Stimulated activated CD8-positive, alpha-beta memory T cell treated with anti-CD3 and anti-CD28 coated beads, Interleukin-7, amount 100 ng/mL, for 48 hours (primary cell): ENCODE measurements around the gene MPRIP.

Experiments used
- DNase-seq, 2 donors: peaks; one replicate each; pipeline ENCODE4 v3.0.0-alpha.2; 2020; ENCODE audit warnings: low read depth in 1 of 2; ENCODE audit errors: extremely low read depth in 1 of 2

The MPRIP gene

DNA sequence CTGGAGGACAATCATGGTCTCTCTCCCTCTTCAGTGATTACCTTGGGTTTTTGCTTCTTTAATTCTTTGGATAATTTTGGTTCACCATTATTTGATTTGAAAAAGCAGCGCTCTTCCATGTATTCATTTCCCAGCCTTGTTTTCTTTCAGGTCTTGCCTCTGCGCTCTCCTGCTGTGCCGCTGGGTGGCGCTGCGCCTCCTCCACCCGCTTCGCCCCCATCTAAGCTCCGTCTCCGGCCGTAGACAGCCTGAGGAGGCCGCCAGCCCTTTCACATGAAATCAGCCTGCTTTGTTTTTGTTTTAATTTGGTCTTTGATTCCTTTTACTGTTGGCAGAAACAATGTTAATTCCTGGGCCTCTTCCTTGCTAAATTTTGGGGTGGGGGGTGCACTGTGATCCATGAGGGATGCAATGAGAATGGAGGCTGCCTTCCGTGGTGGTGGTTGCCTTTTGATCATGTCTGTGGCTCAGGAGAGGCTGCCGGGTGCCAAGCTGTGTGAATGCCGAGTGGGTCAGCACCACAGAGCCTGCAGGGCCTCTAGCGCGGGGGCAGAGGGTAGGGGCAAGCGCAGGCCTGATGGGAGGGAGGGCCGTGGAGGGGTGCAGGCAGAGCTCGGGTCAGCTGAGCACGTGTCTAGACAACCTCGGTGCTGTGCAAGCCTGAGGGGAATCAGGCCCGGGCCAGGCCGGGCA, 99.7 kb downstream of the MPRIP start:
- DNase-seq = no peak

DNA sequence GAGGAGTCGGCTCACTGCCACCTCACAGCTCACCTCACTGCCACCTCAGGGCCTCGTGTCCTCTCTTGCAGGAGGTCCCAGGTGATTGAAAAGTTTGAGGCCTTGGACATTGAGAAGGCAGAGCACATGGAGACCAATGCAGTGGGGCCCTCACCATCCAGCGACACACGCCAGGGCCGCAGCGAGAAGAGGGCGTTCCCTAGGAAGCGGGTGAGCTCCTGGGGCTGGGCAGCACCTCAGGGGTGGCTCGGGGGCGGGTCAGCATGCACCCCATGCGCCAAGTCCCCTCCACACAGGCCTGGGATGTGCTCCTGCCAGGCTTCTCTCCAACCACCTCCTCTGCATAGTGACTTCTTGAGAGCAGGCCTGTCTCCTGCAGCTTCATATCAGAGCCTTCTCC, 100.3 kb downstream of the MPRIP start:
- DNase-seq = no peak

DNA sequence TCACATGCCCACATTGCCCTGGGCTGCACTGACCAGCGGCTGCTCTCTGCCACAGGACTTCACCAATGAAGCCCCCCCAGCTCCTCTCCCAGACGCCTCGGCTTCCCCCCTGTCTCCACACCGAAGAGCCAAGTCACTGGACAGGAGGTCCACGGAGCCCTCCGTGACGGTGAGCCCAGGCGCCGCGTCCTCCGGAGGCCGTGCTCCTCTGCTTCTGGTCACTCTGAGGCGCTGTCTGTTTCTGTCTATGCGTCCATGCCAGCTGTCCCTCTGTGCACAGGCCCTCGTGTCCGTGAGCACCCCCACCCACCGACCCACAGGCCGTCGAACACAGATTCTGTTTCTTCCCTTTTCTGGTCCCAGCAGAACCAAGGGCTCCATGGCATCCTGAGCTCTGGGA, 101.2 kb downstream of the MPRIP start:
- no peak for DNase-seq

DNA sequence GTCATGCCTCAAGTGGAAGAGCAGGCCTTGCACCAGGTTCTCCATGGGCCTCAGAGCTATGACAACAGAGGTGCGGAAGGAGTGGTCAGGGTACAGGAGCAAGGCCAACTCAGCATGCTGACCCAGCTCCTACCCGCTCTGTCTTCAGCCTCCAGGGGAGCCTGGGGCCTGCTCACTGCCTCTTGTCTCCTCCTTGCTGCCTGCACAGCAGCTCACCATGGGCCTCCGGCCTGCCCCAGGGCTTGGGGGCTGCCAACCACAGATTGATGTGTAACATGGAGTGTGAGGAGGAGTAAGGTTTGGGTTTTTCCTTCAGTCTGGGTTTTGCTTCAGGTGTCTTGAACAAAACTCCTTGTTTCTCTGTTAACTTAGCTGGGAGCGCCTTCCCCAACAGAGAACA, 101.8 kb downstream of the MPRIP start:
- no peak for DNase-seq

DNA sequence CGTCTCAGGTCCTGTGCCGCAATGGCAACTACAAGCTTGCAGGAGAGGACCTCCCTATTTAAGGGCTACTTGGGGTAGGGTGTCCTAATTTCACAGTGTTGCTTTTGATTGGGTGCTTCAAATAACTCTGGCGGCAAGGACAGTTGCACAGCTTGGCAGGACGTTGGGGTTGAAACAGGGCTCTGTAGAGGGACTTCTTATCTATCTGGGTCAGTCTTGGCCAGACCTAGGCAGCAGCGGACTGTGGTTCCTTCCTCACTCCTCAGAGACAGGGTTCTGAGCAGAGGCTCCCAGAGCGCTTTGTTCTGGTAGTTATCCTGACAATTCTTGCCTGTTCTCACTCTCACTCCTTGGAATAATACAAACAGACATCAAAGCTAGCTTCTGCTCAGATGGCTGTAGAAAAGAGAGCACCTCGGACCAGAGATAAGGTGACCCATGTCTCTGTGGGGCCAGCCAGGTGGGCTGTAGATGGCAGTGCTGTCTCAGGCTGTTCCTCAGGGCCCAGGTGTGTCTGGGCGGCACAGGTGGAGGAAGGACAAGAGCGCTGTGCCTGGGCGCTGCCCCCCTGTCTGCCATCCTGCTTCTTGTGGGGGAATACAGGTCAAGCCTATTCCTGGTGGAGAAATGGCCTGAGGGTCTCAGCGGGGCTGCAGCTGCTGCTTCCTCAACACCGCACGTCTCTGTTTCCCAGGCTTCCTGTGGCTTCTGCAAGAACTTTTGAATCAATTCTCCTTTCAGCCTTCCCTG, 102.8 kb downstream of the MPRIP start:
- no peak for DNase-seq

DNA sequence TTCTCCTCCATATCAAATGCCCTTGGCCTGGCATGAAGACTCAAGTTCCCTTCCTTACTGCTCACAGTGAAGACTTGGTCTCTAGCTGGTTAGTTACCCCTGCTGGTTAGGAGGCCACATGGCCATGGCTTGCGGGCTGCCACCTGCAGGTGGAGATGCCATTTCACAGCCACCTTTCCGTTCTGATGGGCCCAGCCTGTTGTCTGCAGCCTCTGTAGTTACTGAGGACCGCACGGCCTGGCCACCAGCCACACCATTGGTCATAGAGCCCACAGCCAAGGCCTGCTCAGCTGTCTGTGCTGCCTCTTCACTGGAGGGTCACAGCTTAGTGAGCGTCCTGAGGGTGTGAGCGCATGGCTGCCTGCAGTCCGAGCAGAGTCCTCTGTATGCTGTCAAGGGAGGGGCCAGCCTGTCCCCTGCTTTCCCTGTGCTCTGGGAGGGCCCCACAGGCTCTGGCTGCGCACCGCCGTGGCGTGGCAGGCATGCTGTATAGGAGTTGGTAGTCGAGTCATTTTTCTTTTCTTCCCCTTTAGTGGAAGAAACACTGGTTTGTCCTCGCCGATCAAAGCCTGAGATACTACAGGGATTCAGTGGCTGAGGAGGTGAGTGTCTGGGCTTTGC, 104.6 kb downstream of the MPRIP start:
- no peak for DNase-seq

DNA sequence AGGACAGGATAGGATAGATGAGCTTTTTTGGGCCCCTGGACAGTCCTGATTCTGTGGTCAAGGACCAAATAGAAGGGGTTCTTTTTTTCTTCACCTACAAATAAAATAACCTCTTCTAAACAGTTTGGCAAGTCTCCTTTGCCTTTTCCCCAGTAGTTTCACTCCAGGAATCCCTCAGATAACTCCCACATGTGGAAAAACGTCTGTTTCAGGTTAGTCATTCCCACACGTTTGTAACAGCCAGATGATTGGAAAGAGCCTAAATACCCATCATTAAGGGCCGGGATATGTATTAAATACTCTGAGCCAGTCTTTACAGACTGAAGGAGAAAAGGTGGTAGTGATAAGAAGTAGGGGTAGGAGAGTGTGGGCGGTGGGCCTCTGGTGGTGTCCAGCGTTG, 105.6 kb downstream of the MPRIP start:
- no peak for DNase-seq

DNA sequence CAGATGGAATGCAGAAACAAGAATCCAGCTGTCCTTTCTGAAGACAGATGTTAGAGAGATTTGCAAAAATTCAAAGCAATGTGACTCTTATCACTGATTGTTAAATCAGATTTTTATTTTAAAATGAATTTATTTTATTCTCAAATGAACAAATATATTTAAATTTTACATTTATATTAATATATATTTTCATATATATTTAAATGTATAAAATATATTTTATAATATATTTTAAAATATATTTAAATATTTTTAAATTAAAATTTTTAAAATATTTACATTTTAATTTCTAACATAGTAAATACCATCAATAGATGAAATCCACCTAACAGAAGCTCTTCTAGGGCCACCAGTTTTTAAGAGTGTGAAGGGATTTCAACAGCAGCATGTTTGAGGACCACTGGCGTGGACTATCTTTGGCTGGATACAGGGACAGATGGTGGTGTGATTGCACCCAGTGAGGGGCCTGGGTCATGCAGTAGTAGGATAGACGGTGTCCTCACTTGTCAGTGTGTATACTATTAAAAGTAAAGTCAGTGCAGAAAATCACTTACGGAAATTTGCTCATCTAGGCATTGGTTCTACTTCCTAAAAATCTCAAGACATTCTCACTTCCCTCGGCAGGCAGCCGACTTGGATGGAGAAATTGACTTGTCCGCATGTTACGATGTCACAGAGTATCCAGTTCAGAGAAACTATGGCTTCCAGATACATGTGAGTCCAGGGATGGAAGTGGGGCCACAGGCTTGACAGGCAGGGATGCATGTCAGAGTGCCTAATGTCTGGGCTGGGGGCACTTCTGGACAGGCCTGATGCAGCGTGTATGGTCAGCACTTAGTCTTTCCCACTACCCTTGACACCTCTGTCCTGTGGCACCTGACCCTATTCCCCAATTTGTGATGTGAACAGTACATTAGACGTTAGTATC, 107.5 kb downstream of the MPRIP start:
- DNase-seq = no peak

DNA sequence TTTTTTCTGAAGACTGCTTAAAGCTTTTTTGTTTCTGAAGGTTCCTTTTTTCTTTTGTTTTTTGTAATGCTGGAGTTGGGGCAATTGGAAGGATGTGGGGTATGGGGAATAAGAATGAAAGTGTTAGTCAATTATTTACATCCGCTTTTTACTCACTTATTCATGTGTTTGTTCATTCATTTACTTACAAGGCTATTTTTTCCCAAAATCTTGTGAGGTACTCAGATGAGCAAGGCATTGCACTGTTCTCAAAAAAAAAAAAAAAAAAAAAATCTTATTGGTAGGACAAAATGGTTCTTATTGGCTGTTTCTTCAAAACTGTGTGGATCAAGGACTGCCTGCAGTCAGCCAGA, 108.2 kb downstream of the MPRIP start:
- DNase-seq = no peak

DNA sequence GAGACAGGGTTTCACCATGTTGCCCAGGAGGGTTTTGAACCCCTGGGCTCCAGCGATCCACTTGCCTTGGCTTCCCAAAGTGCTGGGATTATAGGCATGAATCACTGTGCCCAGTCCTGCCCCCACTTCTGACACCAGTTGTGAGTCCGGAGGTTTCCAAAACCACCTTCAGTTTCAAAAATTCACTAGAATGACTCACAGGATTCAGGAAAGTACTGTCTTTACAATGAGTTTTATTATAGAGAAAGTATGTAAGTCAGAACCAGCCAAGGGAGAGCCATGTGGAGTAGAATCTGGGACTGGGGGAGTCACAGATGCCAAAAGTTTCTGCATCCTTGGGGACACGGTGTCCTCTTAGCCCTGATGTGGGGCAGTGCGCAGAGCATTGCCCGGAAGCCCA, 108.8 kb downstream of the MPRIP start:
- no peak for DNase-seq

DNA sequence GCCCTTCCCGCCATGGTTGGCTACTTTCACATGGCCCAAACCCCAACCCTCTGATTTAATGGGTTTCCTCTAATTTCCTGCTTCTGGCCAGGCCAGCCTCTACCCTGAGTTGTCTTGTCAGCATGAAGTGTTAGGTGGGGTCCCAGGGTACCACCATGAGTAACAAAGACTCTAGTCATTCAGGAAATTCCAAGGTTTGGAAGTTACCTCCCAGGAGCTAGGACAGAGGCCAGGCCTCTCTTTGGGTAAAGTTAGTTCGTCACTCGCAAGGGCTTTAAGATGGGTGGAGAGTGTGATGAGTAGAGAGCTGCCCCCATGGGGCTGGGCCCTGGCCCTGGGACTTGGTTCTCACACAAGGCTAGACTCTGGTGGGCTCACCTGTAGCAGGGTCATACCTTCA, 109.3 kb downstream of the MPRIP start:
- DNase-seq = no peak

DNA sequence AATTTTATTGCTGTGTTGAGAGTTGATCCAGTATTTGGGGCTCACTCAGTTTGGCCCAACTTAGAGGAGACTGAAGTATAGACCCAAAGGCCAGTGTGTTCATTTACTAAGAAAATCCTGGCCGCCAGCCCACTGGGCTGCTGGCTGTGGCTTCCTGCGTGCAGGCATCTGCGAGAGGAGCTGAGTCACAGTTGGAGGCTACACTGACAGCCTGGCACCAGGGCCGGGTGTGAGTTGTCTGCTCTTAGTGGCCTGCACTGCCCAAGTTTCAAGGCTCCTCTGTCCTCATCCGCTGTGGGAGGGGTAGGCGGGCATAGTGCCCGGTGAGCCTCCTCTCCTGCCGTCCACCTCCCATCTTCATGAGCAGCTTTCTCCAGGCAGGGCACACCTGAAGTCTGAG, 109.7 kb downstream of the MPRIP start:
- peak in 1 of 2 donors; percentile 28 for DNase-seq

DNA sequence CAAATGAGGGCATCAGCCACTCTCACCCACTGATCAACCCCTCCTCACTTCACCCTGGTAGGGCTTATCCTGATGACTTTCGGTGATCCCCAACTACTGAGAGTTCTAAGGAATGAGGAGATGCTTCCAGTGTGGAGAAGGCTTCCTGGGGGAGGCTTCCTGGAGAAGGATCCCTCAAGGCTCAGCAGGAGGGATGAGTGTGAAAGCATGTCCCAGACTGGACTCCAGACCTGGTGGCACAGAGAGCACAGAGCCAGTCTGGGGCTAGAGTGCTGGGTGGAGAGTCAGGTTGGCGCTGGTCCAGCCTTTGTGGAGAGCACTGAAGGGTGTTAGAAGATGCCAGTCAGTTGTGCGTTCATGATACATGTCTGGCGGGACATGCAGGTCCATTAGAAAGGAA, 110.1 kb downstream of the MPRIP start:
- DNase-seq = no peak

DNA sequence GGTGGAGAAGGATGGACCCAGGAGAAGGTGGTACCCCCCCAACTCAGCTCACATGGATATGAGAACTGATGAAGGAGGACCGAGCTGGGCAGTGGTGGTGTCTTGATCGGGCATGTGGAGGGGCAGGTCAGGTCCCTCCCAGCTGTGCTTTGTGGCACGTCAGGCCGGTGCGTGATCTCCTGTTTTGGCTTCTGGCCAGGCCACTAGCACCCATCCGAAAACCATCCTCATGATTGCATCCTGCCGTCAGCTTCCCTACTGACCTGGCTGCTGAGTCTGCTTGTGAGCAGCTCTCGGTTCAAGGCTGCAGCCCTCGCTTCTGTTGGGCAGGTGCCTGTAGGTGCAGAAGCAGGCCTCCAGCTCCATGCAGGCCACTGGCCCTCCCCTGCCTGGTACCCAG, 110.8 kb downstream of the MPRIP start:
- no peak for DNase-seq

DNA sequence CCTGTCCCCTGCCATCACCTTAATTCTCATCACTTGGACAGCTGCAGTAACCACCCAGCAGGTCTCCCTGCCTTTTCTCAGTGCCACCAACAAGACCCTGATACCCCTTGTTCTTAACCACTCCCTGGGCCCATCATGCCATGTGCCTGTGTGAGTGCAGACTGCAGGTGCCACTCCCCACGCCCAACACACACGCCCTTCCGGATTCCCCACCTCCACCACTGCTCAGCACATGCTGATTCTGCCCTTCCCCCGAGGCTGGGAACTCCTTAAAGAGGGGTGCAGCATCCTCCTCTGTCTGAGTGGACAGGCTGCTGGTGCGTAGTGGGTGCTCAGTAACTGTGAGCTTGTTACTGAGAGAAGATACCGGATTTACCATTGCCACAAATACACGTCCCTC, 111.5 kb downstream of the MPRIP start:
- DNase-seq = no peak

DNA sequence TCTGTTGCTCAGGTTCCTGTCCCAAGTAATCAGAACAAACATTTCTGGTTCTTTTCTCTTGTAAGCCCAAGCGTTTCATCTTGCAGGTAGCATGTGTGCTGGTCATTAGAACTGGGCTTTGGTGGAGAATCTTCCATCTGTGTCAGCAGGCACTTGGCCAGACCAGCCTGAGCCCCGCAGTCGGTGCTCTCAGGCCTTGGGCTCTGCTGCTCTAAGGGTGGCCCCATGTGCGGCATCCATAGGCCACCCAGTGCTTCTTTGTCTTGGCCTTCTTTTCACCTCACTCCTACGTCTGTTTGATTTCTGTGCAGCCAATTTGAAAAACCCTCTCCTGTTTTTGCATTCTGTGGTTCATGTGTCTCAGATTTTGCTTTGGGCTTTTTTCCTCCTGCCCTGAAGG, 112.3 kb downstream of the MPRIP start:
- DNase-seq = no peak

DNA sequence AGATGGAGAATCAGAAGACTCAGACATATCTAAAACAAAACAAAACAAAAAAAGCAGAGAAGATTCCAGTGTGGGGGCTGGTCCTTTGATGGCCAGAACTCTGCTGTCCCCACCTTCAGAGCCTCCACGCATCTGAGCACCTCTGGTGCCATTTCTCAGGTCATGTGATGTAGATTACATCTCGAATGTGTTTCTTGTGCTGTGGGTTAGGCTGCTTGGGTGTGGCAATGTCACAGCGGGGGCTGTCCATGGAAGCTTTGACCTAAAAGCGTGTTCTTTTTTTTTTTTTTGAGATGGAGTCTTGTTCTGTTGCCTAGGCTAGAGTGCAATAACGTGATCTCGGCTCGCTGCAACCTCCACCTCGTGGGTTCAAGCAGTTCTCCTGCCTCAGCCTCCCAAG, 112.7 kb downstream of the MPRIP start:
- no peak for DNase-seq

DNA sequence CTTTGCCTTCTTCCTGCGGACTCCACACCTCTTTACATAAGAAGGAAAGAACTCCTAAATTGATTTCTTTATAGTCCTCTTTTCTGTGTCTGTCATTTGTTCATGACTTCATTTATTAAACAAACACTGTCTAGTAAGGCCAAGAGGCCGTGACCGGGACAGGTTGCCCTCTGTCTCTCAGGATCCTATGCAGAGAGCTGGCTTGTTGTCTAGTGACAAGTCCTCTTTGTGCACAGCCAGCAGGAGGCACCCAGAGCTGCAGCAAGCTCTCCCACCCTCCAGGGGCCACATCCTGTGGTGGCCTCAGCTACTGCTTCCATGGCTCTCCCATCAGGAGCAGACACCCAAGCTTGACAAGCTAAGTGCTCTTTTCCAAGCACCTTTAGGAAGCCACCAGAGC, 113.3 kb downstream of the MPRIP start:
- DNase-seq = no peak

DNA sequence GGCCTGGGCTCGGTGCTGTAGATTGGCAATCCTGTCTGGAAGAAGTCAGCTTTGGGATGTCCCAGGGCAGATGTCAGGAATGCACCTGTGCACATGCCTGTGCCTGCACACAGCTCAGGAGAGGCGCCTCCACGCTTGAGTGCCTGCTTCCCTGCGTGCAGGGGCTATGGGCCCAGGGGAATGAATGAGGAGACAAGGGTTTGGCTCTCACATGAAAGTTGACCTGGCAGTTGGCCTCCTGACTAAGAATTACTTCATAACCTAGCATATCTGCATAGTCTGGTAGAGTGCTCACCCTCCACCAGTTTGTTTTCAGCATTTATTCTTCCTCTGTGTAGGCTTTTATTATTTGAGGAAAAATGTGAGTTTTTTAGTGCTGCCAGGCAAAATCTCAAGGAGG, 113.8 kb downstream of the MPRIP start:
- no peak for DNase-seq

DNA sequence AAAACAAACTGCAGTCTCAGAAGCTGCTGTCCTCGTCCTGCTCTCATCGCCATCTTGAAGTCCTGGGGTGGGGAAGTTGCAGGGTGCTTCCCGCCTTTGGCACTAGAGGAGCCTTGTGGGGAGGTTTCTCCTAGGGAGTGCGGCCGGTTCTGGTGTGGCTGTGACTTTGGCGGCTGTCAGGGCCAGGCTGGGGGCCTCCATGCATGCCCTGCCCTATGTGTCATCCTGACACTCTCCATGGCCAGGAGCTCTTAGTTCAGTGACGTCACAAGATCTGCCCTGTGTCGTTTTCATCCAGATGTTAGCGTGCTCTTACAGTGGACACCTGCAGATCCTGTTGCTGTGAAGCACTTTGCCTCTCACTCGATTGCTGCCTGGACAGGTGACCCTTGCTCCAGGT, 114.3 kb downstream of the MPRIP start:
- no peak for DNase-seq

DNA sequence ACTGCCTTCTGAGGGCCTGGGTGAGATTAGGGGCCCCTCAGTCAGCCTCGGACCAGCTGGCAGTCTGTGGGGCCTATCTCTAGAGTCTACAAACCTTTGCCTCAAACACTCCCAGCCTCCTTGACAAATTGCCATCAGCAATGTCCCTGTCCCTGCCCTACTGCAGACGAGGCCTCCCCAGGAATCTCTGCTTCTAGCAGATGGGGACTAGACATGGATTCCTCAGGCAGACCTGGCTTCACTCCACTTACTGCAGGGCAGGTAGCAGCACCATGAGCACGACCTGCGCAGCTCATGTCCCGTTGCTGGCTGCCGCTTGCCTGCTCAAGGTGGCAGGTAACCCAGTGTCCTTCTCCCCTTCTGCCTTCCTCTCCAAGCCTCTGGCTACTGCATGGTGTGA, 114.8 kb downstream of the MPRIP start:
- no peak for DNase-seq
